ENCODE data around the gene SYF2.

Gene SYF2

DNA sequence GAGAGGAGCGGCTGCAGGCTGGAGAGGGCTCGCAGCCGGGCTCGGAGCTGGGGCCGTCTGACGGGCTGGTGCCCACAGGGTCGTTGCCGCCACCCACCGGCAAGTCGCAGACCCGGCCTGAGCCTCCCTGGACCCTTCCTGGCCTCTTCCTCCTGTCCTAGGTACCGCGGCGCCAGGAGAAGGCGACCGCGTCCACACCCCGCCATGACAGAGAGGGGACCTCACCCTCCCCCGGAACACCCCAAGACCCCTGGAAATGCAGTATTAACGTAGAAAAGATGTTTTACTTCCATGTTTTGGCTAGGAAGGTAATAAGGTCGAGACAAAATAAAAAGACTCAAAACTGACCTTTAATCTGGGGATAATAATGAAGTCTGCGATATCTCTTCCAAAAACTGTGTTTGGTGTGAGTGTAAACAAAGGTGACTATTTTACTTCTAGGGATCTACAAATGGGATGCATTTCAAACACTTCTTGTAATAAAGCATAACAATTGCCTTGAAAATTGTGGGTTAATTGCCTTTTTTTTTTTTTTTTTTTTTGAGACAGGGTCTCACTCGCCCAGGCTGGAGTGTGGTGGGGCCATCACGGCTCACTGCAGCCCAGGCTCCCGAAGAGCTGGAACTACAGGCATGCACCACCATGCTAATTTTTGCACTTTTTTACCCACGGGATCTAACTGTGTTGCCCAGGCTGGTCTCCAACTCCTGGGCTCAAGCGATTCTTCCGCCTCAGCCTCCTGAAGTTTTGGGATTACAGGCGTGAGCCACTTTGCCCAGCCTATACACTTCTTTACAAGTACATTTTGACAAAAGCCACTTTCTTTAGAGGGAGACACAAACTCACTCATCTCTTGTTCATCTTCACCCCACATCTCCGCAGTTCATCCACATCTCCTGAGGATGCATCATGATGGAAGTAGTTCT, 15.8 kb upstream of the SYF2 start:
- no peak for DNase-seq (ENCODE audit: low read depth, low spot score)
- peak overlapping the region; percentile 74 for H3K4me3 ChIP-seq (ENCODE audit: low read depth, low read length)
- TF ChIP-seq, protein P1, sequence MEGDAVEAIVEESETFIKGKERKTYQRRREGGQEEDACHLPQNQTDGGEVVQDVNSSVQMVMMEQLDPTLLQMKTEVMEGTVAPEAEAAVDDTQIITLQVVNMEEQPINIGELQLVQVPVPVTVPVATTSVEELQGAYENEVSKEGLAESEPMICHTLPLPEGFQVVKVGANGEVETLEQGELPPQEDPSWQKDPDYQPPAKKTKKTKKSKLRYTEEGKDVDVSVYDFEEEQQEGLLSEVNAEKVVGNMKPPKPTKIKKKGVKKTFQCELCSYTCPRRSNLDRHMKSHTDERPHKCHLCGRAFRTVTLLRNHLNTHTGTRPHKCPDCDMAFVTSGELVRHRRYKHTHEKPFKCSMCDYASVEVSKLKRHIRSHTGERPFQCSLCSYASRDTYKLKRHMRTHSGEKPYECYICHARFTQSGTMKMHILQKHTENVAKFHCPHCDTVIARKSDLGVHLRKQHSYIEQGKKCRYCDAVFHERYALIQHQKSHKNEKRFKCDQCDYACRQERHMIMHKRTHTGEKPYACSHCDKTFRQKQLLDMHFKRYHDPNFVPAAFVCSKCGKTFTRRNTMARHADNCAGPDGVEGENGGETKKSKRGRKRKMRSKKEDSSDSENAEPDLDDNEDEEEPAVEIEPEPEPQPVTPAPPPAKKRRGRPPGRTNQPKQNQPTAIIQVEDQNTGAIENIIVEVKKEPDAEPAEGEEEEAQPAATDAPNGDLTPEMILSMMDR (IDR thresholded peaks at IDR 0.05; ENCODE audit: insufficient read depth, low read length, missing control alignments) = peak; percentile 31
- ChIA-PET POLR2A (interaction anchor here (0.6 to 1.7 kb wide), 23 partner anchors 9 to 572 kb away, joined by 3 to 40 read pairs (median 4); partner anchors contain the start of genes MTFR1L and SYF2), CTCF (interaction anchor here (0.6 to 1.4 kb wide), 2 partner anchors 193 to 273 kb away, joined by 3 to 4 read pairs; no protein-coding TSS in a partner anchor)

DNA sequence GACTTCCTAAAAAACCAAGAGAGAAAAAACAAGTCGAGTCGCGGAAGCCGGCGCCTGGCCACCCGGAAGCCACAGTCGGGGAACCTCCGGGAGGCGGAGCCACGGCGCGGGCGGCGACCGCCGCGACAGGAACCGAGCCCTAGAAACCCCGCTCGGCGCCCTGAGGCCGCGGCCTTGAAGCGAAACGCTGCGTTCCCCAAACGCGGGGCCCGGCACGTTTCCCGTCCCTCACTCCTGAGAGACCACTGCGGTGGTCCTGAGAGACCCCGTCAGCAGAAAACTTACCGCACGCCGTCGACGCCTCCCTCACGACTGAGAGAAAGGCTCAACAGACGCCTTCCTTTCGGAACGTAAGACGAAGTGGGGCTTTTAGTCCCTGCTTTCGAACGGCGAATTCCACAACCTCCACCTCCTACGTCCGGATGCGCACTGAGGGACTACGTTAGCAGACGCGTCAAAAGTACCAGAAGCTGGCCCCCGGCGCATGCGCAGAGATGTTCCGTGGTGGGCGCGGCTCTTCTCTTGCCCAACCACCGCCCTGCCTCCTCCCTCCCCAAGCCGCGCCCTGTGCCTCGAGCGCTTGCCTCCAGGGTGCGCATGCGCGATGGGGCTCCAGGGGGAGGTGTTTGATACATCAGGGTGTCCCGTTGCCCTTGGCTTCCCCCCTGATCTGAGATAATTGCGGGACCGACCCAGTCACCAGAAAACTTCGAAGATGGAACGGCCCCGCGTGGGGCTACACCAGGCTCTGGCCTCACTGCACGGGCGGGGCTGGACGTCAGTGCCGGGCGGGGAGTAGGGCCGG, 14.9 kb upstream of the SYF2 start, which contains the start of gene RSRP1:
TSS of gene RSRP1 (minus strand) at position 431 of the 805 bp plus-strand sequence. CDS start 491 bp downstream, outside the sequence.
- CTCF ChIA-PET = no interaction called here
- peak within 1 kb of the TSS; percentile 74 for H3K4me3 ChIP-seq (ENCODE audit: low read depth, low read length)
- POLR2A ChIA-PET = interaction anchor here (0.6 to 1.7 kb wide), 24 partner anchors 8 to 573 kb away, joined by 3 to 40 read pairs (median 4); partner anchors contain the start of genes MTFR1L and SYF2
- DNase-seq (ENCODE audit: low read depth, low spot score) = peak; percentile 85
- TF ChIP-seq, protein P1 (IDR thresholded peaks at IDR 0.05; ENCODE audit: insufficient read depth, low read length, missing control alignments) = no peak

GRCh38 chr1:25246600-25247023, 14.3 kb upstream of the SYF2 start:
- ChIA-PET CTCF (no interaction called here), POLR2A (interaction anchor here (1.0 to 1.7 kb wide), 5 partner anchors 14 to 573 kb away, joined by 3 to 40 read pairs (median 4); partner anchors contain the start of genes MTFR1L and SYF2)
- peak overlapping the region; percentile 74 for H3K4me3 ChIP-seq (ENCODE audit: low read depth, low read length)
- TF ChIP-seq, protein P1 (IDR thresholded peaks at IDR 0.05; ENCODE audit: insufficient read depth, low read length, missing control alignments) = no peak
- no peak for DNase-seq (ENCODE audit: low read depth, low spot score)

DNA sequence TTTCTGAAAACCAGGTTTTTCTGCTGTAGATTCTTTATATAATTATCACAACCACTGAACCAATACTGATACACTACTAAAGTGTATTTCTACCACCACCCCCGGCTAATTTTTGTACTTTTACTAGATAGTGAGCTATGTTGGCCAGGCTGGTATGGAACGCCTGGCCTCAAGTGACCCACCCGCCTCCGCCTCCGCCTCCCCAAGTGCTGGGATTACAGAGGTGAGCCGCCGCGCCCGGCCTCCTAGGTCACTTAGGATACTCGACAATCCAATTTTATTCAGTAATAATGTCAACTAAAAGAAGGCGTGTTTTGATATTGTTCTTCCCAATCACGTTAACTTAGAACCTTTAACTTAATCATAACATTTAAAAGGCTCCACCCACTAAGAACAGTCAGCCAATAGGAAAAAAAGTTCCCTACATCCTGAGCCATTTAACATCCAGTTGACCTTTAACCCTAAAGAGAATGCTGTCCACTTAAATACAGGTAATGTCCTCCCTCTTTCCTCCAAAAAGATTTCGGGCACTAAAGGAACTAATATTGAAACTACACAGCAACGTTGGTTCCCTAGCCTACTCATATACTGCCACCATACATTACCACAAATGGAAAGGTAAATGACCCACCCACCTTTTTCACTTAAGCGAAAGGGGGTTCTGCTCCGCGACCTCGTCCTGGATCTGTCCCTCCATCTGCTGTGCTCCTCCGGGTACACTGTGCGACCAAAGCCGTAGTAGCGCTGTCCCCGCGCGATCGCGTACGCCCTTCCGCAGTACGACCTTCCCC, 13.7 kb upstream of the SYF2 start:
- ChIA-PET POLR2A (interaction anchor here (1.7 to 2.0 kb wide), 2 partner anchors 13 to 574 kb away, joined by 5 to 7 read pairs; partner anchors contain the start of genes MTFR1L and SYF2), CTCF (interaction anchor here (1.0 to 1.8 kb wide), 3 partner anchors 8 to 275 kb away, joined by 3 to 5 read pairs (median 4); partner anchors contain the start of gene SYF2)
- TF ChIP-seq, protein P1 (IDR thresholded peaks at IDR 0.05; ENCODE audit: insufficient read depth, low read length, missing control alignments) = no peak
- H3K4me3 ChIP-seq (ENCODE audit: low read depth, low read length) = peak overlapping the region; percentile 74
- no peak for DNase-seq (ENCODE audit: low read depth, low spot score)

DNA sequence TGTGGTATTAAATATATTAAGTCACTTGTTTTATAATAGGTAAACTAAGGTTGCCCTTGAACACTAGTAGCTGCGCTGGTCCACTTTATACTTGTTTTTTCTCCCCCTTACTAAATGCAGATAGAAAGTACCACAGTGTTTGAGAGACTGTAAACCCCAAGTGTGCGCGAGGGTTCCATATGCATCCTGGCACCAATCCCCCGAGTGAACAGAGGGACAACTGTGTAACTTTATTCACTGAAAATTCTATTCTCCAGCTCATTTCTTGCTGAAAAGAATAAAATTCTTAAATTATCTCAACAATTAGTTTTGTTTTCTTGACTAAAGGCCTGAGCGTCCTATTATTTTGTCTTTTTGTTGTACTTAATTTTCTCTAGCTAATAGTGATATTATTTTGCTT, 13.1 kb upstream of the SYF2 start:
- TF ChIP-seq, protein P1 (IDR thresholded peaks at IDR 0.05; ENCODE audit: insufficient read depth, low read length, missing control alignments) = no peak
- POLR2A ChIA-PET = interaction anchor here (2.0 kb wide), 1 partner anchor 12 kb away, joined by 7 read pairs; the partner anchor contains the start of gene SYF2
- no peak for DNase-seq (ENCODE audit: low read depth, low spot score)
- CTCF ChIA-PET = interaction anchor here (1.0 to 1.8 kb wide), 3 partner anchors 8 to 276 kb away, joined by 3 to 5 read pairs (median 4); partner anchors contain the start of gene SYF2
- peak overlapping the region; percentile 74 for H3K4me3 ChIP-seq (ENCODE audit: low read depth, low read length)
